Measurements from ENCODE around the gene PCP4.

Gene PCP4

GRCh38 chr21:39867198-39867650 lies at the start of gene PCP4:
TSS of gene PCP4 (plus strand) at chr21:39867438. CDS start at chr21:39867502, 64 bp downstream.
- DNase-seq = peak; percentile 31

GRCh38 chr21:39818557-39818956 lies 48.7 kb upstream of the PCP4 start:
- no peak for DNase-seq

GRCh38 chr21:39822042-39822441 lies 45.2 kb upstream of the PCP4 start:
- no peak for DNase-seq

DNA sequence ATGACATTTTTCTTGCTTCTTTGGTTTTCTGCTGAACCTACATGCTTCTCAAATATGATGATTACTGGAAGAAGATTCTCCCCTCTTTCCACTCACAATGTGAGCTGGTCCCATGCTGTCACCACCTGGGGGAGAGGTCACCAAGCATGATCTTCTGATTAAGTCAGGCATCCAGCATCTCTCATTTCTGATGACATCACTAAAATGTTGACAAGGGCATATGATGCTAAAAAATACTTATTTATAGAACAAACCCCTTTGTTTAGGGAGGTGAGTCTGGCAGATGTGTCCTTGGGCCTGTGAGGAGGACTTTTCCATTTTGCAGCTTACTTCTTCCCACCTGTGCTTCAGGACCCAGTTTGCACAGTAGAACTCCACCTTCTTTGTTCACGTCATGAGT lies 42.0 kb upstream of the PCP4 start:
- no peak for DNase-seq

DNA sequence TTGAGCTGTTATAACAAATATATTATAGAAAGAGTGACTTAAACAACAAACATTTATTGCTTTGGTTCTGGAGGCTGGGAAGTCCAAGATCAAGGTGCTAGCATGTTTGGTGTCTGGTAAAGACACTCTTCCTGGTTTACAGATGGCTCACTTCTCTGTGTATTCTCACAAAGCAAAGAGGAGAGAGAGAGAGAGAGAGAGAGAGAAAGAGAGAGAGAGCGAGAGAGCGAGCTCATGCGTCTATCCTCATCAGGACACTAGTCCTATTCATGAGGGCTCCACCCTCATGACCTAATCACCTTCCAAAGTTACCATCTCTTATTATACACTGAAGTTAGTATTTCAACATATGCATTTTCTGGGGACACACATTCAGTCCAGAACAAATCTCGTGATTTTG lies 32.7 kb upstream of the PCP4 start:
- DNase-seq = no peak

DNA sequence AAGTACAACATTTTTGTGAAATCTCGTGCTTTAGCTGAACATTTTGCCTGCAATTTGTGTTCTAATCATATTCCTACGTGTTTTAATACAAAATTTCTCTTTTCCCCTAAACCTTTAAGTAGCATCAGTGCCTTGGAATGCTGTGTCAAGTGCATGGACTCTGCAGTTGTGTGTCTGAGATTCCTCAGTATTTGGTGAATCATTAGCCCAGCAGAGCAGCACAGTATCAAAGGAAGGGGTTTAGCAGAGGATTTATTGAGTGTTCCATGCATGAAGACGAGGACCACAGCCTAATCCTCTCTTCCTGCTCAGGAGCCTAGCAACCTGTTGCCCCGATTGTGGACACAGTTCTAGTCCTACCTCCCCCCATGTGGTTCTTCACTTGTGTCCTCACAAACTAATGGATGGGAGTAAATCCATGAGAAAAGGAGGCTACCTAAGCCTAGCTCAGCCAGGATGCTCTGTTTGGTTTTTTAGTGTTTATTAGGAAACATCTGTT lies 29.3 kb upstream of the PCP4 start:
- no peak for DNase-seq

DNA sequence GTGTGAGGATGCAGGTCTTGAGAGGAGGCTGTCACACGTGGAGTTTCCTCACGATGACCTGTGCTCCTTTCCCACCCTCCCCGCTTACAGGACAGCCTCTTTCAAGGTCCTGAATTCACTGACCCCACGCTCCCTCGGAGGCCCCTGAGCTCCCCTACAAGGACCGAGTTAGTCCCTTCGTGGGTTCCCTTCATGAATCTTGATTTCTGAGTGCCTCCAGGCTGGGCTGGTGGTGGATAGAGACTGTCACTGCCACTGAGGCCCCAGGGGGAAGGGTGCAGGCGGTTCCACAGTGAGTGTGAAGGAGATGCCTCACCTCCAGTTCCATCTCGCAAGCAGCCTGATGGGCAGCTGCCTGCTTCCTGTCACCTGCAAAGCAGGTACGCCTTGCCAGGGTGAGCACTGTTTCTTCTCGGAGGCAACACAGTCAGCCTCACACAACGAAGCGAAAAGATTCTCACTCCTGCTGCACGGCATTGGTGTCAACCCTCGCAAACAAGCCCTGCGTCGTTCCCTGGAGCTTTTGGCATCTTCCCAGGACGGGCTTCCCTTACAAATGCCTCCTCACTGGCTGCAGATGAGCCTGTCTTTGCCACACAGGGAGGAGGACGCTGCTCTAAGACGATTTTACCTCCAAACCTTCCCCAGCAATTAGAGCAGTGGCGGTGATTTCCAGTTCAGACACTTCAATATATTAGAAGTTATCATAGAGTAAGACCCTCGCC lies 26.7 kb upstream of the PCP4 start:
- DNase-seq = no peak

DNA sequence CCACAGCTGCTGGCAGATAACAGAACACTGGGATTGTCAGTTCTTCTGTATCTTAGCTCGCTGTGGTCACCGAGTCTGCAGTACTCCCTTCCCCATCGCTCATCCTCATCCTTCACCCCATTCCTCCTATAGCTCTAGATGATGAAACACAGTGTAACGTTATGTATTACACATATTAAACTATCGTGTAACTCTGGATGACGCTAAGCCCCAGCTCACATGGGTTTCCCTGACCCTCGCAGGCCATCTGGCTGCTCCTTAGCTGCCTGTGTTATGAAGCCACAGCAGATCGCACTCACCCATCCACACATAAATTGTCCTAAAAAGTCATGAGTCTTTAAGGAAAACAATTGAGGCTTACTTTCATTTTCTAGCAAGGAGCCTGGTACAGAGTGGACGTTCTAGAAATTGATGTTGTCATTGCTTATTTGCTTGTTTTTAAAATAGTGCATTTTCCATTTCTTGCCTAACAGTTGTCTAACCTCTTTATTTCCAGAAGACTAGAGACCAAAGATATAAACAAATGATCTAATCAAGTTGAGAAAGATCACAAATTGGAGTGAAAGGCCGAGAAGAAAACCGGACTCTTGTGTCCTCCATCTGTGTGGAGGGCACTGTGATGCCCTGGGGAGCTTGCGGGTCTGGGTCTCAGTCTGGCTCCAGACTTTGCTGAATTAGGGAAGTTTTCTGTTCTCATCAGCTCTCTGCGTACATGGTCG lies 24.3 kb upstream of the PCP4 start:
- peak; percentile 41 for DNase-seq

GRCh38 chr21:39843483-39843882 lies 23.8 kb upstream of the PCP4 start:
- no peak for DNase-seq

GRCh38 chr21:39843916-39844315 lies 23.3 kb upstream of the PCP4 start:
- no peak for DNase-seq

DNA sequence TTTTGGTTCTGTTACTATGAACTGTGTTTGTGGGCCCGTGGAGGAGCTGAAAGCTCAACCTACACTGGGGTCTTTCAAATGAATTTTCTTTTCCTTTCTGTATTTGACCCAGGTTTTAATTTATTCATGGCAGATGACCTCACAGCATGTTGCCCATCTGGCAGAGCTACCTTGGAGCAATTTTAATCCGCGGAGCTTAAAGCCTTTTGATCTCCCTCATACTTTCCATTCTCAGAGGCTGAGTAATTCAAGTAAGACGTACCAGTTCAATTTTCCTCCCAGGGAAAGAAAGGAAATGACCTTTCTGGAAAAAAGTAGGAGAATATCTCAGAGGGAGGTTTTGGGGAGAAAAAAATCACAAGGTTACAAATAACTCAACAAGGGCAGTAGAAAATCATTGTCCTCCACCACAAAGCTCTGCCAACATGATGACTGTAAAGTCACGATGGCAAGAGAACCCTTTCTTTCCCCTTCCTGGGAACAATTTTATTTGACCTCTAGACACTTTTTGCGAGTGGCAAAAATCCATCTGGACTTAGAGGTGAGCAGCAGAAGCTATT lies 21.6 kb upstream of the PCP4 start:
- DNase-seq = peak; percentile 78

- DNase-seq = no peak
Measured at GRCh38 chr21:39847877-39848276, 19.4 kb upstream of the PCP4 start.

- peak; percentile 88 for DNase-seq
Measured at GRCh38 chr21:39849014-39849655, 18.1 kb upstream of the PCP4 start.

GRCh38 chr21:39850333-39850732 lies 16.9 kb upstream of the PCP4 start:
- DNase-seq = no peak

DNA sequence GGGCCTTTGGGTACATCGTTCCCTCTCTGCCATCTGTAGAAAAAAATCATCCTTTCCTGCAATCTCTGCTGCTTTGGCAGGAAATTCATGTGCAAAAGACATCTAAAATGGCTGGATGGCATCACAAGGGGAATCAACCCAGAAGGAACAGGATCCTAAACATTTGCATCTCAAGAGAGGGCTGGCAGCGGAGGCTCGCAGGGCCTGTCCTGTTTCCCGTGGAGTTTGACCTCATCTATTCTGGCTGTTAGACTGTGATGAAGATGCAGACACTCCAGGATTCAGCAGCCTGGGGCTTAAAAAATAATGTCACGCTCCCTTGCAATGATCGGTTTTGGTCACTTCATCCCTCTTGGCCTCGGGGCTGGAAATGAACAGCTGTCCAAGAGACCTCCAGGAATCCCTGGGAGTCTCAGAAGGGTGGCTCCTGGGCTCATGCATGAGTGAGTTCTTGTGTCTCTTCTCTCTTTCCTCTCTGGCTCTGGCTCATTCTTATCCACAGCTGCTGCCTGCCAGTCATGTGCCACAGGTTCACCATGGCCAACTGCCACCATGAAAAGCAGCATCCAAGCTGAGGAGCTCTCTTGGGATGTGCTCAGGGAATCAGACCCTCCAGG lies 16.1 kb upstream of the PCP4 start:
- no peak for DNase-seq

DNA sequence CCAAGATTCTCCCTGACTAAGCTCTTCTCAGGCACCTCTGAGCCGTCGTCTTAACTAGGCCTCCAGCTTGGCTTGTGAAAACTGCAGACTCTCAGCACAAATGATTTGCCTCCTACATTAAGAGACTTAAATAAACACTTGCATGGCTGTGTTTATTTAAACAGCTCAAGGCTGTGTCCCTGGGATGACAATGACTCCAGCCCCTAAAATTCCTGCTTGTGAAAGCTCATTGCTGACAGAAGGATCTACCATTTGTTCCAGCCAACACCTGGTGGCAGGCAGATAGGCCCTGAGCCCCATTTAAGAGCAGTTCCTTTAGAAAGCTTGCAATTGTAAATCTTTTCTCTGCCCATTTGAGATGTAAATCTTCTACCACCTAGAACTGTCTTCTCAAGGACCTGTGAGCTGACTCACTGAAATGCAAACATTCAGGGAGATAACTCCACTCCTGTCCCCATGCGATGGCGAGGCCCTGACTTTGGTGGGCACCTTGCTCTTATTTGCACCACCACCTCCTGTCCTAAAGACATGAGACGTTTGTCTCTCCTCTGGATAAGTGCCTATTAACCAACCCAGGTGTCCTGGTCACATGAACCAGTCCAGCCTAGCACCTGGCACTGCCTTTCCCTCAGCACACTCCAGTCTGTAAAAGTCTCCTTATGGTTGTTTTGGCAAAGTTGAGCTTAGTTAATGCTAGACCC lies 15.1 kb upstream of the PCP4 start:
- no peak for DNase-seq

GRCh38 chr21:39852726-39853500 lies 14.3 kb upstream of the PCP4 start:
- DNase-seq = no peak

DNA sequence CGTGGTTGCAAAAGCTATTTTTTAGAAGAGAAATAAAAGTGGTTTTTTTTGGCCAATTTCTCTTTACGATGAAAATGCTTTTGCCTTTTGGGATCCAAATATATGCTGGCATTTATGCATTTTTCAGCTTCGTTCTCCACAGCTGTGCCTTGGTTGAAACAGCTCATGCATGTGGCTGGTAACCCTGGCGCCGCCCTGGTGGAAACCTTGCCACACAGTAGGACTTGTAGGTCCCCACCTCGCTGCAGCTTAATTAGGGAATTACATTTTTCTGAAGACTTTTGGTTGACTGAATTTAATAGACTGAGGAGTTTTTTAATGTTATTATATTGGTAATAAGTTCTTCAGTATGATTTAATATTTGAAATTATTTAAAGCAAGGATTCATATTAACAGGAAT lies 12.7 kb upstream of the PCP4 start:
- DNase-seq = no peak

DNA sequence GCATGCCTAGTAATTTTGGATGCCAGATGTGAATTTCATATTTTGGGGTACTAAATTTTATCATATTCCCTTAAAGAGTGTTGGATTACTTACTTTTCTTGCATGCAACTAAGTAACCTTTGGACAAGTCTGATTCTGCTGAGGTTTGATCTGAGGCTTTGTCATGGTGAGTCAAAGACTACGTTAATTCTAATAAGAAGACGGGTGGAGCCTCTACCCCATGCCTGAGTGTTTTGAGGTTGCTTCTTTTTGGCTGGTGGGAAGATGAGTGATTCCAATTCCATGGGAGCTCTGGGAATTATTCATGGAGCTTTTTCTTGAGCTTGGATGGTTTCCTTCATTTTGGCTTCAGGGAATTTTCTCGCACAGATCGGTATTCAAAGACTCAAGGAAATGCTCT lies 11.6 kb upstream of the PCP4 start:
- peak; percentile 14 for DNase-seq

- no peak for DNase-seq
Measured at GRCh38 chr21:39860600-39860999, 6.6 kb upstream of the PCP4 start.

DNA sequence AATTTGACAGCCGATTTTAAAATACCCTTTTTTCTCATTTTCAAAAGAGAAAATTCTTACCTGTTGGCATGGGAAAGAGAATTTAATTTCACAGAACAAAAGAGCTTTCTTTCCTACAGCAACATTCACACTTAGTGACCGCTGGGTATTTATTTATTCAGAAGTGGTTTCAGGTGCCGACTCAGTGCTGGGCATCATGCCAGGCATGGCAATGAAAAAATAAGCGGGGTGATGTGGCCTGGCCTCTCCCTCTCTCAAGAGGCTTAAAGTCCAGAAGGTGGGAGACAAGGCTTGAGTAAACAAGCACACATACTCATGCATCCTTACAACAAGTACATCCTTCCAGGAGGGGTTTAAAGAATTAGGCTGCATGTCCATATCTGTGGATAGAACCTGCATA lies 4.1 kb upstream of the PCP4 start:
- DNase-seq = peak; percentile 8

- no peak for DNase-seq
Measured at GRCh38 chr21:39866093-39866492, 1.1 kb upstream of the PCP4 start.

Measured in fibroblast of skin of right biceps (primary cell).